Measurements from ENCODE around the gene NAALADL2.

DNA sequence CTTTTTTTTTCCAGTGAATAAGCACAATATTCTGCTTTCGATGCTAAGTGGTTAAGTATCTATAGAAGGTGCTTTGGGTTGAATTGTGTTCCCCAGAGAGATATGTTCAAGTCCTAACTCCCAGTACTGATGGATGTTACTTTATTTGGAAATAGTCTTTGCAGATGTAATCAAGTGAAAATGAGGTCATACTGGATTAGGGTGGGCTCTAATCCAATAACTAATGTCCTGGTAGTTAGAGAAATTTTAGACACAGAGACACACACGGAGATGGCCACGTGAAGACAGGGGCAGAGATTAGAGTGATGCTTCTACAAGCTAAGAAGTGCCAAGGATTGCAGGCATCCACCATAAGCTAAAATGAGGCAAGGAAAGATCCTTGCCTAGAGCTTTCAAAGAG is 662.3 kb downstream of the NAALADL2 start:
- TF ChIP-seq, protein P1, sequence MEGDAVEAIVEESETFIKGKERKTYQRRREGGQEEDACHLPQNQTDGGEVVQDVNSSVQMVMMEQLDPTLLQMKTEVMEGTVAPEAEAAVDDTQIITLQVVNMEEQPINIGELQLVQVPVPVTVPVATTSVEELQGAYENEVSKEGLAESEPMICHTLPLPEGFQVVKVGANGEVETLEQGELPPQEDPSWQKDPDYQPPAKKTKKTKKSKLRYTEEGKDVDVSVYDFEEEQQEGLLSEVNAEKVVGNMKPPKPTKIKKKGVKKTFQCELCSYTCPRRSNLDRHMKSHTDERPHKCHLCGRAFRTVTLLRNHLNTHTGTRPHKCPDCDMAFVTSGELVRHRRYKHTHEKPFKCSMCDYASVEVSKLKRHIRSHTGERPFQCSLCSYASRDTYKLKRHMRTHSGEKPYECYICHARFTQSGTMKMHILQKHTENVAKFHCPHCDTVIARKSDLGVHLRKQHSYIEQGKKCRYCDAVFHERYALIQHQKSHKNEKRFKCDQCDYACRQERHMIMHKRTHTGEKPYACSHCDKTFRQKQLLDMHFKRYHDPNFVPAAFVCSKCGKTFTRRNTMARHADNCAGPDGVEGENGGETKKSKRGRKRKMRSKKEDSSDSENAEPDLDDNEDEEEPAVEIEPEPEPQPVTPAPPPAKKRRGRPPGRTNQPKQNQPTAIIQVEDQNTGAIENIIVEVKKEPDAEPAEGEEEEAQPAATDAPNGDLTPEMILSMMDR (IDR thresholded peaks at IDR 0.05; ENCODE audit: insufficient read depth, low read length, poor library complexity, severe bottlenecking): no peak
- no peak for TF ChIP-seq EZH2phosphoT487 (conservative IDR thresholded peaks at IDR 0.05; ENCODE audit: low read length)
